Ovary (tissue), 3 donors: Measurements from ENCODE around the gene SLC7A11.

ENCODE experiments used
- EP300 ChIP-seq: sonication (generic); formaldehyde crosslinking; IDR thresholded peaks from one replicate; pipeline ENCODE4 v1.6.1; 2017; ENCODE audit warnings: antibody characterized with exemption
- POLR2A ChIP-seq: fragments of 450-650 bp; IDR thresholded peaks from one replicate; pipeline ENCODE4 v1.6.1; 2017; ENCODE audit warnings: antibody characterized with exemption, mild to moderate bottlenecking, moderate library complexity
- TF ChIP-seq, protein P1 (sequence below), 3 donors: fragments of 450-650 bp in 2 of 3; fragments of 200-600 bp in 1 of 3; IDR thresholded peaks; one replicate each; pipeline versions ENCODE4 v1.5.1 to v1.8.0; 2016 to 2022; ENCODE audit warnings: antibody characterized with exemption in 3 of 3, mild to moderate bottlenecking in 1 of 3
- donor health status: DM: no; HTN: no; CAD: no.

DNA sequence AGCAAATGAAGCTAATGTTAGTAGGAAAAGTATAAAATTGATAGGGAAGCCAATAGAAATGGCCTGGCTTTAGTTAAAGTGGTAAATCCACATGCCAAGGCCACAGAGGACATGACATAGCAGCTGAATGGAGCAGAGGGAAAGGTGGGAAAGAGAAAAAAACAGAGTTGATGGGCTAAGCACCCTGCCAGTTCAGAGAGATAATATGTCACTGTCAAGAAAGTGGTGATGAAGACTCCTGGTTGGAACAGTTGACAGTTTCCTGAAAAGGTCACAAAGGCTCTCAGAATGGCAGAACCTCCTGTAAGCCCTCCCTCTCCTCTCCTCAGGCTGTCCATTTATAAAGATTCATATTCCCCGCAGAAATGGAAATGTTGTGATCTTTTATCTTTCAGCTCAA lies 48.2 kb downstream of the SLC7A11 start:
- TF ChIP-seq, protein P1, sequence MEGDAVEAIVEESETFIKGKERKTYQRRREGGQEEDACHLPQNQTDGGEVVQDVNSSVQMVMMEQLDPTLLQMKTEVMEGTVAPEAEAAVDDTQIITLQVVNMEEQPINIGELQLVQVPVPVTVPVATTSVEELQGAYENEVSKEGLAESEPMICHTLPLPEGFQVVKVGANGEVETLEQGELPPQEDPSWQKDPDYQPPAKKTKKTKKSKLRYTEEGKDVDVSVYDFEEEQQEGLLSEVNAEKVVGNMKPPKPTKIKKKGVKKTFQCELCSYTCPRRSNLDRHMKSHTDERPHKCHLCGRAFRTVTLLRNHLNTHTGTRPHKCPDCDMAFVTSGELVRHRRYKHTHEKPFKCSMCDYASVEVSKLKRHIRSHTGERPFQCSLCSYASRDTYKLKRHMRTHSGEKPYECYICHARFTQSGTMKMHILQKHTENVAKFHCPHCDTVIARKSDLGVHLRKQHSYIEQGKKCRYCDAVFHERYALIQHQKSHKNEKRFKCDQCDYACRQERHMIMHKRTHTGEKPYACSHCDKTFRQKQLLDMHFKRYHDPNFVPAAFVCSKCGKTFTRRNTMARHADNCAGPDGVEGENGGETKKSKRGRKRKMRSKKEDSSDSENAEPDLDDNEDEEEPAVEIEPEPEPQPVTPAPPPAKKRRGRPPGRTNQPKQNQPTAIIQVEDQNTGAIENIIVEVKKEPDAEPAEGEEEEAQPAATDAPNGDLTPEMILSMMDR (IDR thresholded peaks at IDR 0.05), result no peak
- no peak for TF ChIP-seq POLR2A
- TF ChIP-seq EP300, result no peak
